NCI-H2196 treated with DMSO at 0.1 percent for 48 hours (cell line): ENCODE results near the gene FBN3.
"Not testable (repeated sequence)": the region's sequence is repeated elsewhere in the genome, so short reads cannot be mapped to it uniquely, and the experiment has no call there.

ENCODE experiments used
- DNase-seq: peaks from one replicate; lab custom pipeline; 2025; ENCODE audit not compliant: unreplicated experiment; lab: John Stamatoyannopoulos, UW

FBN3 gene

DNA sequence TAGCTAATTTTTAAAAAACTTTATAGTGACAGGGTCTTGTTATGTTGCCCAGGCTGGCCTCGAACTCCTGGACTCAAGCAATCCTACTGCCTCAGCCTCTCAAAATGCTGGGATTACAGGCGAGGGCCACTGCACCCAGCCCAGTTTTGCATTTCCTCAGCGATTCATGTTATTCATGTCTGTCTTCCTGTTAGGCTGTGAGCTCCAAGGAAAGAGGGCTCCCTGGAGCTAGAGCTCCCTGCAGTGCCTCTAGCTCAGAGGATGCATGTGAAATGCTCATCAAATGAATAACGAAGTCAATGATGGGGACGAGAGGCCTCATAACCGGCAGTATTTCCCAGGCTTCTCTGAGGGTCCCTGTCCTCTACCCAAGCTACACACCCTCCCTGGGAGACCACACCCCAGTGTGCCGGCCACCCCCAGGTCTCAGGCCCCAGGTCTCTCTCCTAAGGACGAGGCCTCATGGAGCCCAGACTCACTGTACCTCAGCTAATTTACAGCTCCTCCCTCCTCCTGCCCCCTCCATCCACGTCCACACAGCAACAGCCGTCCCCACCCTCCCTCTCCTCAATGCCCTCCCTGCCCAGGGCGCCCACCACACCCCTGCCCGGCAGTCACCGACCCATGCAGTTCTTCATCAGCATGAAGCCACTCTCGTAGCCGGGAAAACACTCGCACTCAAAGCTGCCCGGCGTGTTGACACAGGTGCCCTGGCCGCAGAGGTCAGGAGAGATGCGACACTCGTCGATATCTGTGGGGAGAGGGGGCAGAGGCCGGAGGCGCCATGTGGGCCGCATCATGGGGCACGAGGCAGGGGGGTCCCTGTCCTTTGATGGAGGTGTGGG lies 28.5 kb downstream of the FBN3 start:
- no peak for DNase-seq

DNA sequence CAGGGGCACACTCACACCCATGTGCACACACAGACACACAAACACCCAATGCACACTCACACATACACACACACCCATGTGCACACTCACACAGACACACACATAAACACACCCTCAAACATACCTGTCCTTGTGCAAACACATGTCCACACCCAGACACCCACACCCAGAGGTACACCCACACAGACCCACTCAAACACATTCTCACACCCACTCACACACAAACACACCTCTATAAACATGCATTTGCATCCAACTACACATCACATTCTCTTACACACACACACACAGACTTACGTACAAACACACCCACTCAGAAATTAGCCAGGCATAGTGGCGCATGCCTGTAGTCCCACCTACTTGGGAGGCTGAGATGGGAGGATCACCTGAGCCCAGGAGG lies 31.4 kb downstream of the FBN3 start:
- no peak for DNase-seq

DNA sequence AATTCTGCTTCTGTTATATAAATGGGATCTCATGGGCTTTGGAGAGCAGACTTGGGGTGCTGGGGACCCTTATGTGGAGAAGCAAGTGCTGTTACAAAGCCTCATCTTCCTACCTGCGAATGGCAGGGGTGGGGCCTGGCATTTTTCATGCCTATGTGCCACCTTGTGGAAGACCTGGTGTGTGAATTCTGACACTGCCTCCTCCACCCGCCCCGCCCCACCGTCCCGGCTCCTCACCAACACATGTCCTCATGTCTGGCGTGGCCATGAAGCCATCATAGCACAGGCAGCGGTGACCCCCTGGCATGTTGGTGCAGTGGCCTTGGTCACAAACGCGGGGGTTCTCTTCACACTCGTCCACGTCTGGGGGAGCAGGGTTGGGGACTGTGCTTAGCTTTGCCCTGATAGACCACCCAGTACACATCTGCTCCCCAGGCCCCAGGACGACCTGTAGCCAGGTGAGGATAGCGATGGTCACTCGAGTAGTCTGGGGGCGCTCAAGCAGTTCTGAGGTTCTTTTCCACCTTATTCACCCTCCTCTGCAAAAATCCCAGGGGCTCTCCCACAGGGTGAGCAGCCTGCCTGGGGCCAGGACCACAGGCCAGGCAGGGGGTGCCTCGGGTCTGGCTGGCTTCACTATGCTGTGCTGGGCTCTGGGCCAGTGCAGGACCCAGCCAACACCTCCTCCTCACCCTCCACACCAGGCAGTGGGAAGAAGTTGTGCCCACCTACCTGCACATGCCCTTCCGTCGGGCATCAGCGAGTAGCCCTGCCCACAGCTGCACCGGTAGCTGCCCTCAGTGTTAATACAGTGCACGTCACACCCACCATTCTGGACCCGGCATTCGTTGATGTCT lies 32.7 kb downstream of the FBN3 start:
- DNase-seq, result no peak

DNA sequence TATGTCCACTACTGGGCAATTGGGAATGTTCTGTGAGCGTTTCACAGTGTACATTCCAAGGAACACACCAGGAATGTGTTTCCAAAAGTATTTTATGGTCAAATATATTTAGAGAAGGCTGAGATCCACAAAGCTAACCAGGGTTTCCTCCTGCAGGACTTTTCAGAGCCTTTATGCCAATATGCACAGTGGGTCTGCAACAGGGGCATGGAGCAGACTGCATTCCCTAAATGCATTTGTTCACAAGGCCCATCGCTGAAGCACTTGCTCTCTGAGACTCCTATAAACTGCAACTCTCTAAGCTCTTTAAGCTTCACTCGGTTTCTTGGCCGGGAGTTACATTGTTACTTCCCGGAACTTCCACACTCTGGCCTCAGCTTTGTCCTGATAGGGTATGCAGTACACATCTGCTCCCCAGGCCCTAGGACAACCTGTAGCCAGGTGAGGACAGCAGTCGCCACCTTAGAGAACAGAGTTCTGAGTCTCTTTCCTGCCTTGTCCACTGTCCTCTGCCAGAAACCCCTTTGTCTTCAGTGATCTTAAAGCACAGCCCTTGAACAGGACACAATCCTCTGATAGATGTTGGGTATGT lies 33.5 kb downstream of the FBN3 start:
- DNase-seq, result no peak

DNA sequence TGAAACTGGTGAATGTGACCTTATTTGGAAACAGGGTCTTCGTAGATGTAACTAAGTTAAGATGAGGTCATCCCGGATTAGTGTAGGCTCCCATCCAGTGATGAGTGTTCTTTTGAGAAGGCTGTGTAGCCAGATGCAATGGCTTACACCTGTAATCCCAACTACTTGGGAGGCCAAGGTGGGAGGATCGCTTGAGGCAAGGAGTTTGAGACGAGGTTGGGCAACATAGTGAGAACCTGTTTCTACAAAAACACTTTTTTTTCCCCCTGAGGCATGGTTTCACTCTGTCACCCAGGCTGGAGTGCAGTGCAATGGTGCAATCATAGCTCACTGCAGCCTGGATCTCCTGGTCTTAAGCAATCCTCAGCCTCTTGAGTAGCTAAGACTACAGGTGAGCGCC lies 36.4 kb downstream of the FBN3 start:
- DNase-seq, result no peak

DNA sequence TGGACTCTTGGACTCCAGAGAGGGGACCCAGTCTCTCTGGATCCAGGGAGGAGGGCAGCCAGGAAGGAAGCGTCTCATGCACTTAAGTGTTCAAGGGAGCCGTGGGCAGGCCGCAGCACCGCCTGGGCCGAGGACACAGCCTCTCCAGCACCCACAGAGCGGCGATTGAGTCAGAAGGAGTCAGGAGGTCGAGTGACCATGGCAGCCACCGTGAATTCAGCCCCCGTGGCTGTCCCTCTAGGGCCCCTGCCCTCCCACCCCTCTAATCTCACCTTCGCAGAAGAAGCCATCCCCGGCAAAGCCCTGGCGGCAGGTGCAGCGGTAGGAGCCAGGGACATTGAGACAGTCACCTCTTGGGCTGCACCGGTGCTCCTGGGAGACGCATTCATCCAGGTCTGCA lies 38.0 kb downstream of the FBN3 start:
- DNase-seq, result no peak

DNA sequence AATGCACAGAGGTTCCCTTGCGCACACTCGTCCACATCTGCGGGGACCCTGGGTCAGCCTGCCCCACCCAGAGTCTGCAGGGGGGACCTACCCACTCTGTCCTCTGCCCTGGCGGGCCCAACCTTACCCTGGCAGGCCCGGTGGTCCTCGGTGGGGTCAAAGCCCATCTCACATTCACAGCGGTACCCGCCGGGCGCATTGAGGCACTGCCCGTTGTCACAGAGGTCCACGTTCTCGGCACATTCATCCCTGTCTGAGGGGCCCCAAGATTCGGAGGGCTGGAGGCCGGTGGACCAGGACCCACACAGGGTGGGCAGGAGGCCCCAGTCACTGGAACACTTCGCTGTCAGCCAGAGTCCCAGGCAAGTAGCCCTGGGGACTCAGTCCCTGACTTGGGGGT lies 38.5 kb downstream of the FBN3 start:
- no peak for DNase-seq

DNA sequence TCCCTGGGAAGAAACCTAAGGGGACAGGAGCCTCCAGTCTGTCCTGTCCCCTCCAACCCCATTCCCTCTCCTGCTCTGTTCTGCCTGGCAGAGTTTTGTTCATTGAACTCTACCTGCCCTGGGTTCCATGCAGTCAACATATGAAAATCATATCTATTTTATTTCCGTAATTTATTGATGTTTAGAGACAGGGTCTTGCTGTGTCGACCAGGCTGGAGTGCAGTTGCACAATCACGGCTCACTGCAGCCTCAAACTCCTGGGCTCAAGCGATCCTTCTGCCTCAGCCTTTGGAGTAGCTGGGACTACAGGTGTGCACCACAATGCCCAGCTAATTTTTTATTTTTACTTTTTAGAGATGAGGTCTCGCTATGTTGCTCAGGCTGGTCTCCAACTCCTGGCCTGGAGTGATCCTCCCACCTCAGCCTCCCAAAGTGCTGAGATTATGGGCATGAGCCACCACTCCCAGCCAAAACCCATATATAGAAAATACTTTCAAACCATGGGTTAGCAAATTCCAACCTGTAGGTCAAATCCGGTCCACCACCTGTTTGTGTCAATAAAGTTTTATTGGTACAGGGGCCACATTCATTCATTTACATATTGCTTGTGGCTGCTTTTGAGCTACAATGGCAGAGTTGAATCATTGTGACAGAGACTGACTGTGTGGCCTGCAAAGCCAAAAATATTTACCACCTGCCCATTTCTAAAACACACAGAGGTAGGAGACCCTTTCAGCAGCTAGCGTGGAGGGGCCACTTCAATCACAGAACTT lies 39.3 kb downstream of the FBN3 start:
- no peak for DNase-seq

DNA sequence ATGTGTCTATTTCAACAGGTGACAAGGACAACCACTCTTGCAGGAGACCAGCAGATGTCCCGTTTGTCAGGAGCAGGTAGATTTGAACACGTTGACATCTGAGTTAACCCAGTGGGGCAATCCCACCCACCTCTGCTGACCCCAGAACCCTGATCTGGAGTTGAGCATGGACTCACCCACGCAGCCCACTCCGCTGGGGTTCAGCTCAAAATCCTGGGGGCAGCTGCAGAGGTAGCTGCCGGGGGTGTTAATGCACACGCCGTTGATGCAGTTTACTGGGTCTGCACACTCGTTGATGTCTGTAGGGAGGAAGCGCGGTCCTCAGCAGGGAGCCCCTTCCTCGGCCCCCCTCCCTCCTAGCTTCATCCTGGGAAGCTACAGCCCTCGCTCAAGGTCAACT lies 39.9 kb downstream of the FBN3 start:
- DNase-seq, result no peak

DNA sequence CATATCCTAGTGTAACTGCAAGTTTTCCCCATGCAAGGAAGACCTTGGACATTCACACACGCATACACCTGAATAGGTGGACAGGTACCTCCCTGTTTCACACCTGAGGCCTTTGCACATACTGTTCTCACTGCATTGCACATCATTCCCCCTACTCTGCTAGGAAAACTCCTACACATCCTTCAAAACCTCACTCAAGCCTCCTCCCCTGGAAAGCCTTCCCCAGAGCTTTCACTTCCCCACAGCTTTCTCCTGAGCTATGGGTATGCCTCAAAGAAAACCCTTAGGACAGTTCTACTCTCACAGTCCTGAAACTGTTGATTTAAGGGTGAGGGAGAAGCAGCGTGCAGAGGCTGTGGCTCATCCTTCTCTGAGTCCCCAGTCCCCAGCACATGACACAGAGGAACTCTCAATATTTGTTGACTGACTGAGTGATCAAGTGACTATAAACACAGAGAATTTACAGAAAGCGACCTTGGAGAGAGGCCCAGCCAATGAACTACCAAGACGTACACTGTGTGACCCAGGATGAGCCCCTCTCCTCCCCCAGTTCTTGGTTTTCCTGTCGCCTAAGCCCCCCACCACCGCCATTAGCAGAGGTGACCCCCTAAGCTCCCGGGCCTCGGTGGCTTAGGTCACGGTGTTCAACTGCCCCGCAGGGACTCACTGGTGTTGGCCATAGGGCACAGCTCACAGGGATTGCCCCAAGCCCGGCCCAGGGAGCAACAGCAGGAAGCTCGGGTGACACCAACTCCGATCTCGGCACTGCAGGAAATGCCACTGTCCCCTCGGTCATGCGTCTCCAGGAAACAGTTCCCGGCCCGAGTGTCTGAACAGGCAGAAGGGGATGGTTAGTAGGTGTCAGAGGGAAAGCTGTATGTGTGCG lies 40.6 kb downstream of the FBN3 start:
- no peak for DNase-seq

DNA sequence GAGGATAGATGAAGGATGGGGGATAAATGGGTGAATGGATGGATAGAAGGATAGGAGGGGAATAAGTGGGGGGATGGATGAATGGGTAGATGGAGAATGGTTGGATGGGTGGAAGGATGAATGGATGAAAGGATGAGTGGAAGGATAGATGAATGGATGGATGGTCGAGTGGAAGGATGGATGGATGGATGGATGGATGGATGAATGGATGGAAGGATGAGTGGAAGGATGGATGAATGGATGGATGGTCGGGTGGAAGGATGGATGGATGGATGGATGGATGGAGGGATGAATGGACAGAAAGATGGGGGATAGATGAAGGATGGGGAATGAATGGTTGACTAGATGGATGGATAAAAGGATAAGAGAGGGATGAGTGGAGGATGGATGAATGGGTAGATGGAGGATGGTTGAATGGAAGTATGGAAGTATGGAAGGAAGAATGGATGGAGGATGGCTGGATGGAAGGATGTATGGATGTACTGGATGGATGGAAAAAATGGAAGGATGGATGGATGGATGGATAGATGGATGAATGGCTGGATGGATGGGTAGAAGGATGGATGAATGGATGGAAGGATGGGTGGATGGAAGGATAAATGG lies 42.0 kb downstream of the FBN3 start:
- no peak for DNase-seq

DNA sequence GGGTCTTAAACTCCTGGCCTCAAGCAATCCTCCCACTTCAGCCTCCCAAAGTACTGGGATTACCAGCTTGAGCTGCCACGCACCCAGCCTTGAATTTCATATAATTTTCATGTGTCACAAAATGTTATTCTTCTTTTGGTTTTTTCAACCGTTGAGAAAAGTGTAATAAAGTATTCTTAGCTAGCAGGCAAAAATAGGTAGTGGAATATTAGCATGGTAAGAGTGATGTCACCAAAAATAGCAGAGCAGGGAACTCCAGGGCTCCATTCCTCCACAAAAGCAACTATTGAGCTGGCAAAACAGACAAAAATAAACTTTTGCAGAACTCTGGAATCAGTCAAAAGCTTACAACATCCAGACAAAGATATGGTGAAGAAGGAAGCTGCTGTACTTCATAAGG lies 43.9 kb downstream of the FBN3 start:
- DNase-seq, result no peak

DNA sequence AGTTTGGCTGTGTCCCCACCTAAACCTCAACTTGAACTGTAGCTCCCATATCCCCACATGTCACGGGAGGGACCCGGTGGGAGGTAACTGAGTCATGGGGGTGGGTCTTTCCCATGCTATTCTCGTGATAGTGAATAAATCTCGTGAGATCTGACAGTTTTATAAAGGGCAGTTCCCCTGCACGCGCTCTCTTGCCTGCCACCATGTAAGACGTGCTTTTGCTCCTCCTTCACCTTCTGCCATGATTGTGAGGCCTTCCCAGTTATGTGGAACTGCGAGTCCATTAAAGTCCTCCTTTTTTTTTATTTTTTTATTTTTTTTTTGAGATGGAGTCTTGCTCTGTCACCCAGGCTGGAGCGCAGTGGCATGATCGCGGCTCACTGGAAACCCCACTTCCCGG lies 47.5 kb downstream of the FBN3 start:
- not testable (repeated sequence) for DNase-seq

DNA sequence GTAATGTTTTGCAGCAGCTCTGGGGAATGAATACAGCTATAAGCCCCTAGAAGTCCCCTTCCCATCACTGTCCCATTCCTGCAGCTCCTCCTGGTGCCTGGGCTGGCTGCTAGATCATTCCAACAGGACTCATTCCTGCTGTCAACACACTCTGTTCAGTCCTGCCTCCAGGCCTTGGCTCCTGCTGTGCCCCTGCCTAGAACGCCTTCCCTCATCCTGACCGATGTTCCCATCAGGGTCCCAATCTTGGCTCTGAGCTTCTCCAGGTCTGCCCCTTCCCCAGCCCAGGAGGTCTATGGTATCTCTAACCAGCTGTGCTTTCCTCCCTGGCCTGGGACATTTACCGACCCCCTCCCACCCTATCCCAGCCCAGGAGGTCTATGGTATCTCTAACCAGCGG lies 48.1 kb downstream of the FBN3 start:
- no peak for DNase-seq

DNA sequence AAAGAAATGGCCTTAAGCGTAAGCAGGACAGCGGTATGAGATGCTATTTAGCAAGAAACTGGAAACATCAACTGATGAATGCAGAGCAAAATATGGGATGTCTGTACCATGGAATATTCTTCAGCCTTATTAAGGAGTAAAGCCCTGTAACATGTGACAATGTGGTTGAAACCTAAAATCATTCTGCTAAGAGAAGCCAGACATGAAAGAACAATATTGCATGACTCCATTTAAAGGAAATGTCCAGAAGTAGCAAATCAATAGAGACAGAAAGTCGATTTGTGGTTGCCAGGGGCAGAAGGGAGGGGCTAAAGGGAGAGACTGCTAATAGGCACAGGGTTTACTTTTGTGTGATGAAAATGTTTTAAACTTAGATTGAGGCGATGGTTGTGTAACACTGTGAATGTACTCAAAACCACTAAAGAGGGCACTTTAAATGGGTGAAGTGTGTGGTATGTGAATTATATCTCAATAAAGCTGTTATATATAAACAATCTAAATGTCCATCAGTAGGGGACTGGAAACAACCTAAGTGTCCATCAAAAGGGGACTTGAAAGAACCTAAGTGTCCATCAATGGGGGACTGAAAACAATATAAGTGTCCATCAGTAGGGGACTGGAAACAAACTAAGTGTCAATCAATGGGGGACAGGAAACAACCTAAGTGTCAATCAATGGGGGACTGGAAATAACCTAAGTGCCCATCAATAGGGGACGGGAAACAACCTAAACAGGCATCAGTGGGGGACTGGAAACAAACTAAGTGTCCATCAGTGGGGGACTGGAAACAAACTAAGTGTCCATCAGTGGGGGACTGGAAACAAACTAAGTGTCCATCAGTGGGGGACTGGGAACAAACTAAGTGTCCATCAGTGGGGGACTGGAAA lies 51.5 kb downstream of the FBN3 start:
- no peak for DNase-seq

DNA sequence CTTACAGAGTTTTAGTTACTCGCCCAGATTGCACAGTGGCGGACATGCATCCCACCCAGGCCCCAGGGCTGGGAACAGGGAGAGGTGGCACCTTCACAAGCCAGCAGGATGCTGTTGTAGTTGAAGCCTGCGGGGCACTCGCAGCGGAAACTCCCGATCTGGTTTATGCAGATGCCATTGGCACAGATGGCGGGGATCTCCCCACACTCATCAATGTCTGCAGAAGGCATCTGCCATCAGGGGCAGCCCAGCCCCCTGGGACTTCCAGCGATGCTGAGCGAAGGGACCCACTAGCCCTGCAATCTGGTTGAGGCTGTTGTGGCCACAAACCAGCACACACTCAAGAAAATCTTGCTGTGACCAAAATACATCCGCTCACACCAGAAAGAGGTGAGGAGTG lies 52.2 kb downstream of the FBN3 start:
- no peak for DNase-seq

DNA sequence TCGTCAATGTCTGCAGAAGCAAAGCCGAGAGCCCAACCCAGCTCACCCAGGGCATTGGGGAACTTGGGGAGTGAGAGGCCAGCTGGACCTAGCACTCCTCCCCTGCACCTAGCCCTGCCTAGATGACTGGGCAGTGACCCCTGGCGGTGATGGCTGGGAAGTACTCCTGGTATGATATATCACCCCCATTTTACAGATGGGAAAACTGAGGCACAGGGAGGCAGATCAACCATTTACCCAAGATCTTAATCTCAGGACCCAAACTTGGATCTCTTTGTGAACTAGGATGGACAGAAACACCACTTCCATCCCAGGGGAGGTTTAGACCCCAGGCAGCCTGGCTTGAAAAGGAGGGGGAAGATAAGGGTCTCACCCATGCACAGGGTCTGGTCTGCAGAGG lies 53.3 kb downstream of the FBN3 start:
- DNase-seq, result no peak

DNA sequence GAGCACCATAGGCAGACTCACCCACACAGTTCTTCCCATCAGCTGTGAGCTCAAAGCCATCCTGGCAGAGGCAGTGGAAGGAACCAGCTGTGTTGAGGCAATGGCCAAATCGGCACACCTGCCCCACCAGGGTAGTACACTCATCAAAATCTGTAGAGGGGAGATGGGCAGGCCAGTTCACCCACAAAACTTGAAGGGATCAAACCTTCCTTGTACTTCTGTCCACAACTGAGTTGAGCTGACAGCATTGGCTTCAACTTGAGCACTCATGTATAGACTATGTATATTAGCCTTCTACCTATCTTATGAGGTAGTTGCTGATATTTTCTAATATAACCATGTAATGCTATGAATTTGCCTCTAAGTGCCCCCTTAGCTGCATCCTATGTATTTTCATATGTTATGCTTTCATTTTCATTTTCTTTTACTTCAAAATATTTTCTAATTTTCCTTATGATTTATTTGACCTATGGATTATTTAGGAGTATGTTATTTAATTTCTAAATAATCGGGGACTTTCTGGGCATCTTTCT lies 54.0 kb downstream of the FBN3 start:
- no peak for DNase-seq

DNA sequence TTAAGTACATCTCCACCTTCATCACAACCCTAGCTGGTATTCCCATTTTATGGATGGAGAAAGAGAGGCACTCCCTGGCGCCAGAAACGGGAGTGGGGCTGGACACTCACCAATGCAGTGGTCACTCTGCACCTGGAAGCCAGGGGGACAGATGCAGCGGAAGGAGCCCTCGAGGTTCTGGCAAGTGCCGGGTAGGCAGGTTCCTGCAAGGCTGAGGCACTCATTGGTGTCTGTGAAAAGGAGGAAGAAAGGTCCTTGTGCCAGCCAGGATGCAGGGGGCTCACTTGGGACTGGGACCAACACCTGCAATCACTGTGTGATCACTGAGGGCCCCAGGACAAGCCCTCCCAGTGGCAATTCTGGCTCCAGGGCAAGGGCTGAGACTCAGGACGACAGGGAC lies 55.1 kb downstream of the FBN3 start:
- no peak for DNase-seq
